ENCODE measurements around the gene RYR3. TPM values are rescaled to one million over a fixed set of nuclear protein-coding genes. Genes with fewer than 3 reads are reported as not detected.

Gene RYR3
- total RNA-seq, 4 donors from 2014 or later = 0.18 to 3.3 (median 2.3) TPM

- no peak for DNase-seq
- TF ChIP-seq POLR2A (IDR thresholded peaks at IDR 0.05) = no peak
- no peak for TF ChIP-seq CTCF (IDR thresholded peaks at IDR 0.05)
- Histone ChIP-seq H3K27ac (no peak overlapping the region), H3K36me3 (no peaks in the 10 kb centered on the region), H3K9me3 (no peaks in the 10 kb centered on the region), H3K4me3 (no peak overlapping the region), H3K4me1 (no peaks in the 10 kb centered on the region), H3K27me3 (no peaks in the 10 kb centered on the region)
Observed at GRCh38 chr15:33680336-33680735, 369.6 kb downstream of the RYR3 start.

GRCh38 chr15:33693166-33693800, 382.5 kb downstream of the RYR3 start:
- Histone ChIP-seq H3K36me3 (no peaks in the 10 kb centered on the region), H3K27me3 (no peaks in the 10 kb centered on the region), H3K27ac (no peak overlapping the region), H3K4me3 (peak overlapping the region in 1 of 4 donors; percentile 6), H3K9me3 (no peaks in the 10 kb centered on the region), H3K4me1 (no peaks in the 10 kb centered on the region)
- TF ChIP-seq CTCF (IDR thresholded peaks at IDR 0.05) (no peak), POLR2A (IDR thresholded peaks at IDR 0.05) (no peak)
- no peak for DNase-seq

GRCh38 chr15:33698126-33698525, 387.4 kb downstream of the RYR3 start:
- no peak for DNase-seq
- TF ChIP-seq POLR2A (IDR thresholded peaks at IDR 0.05) = no peak
- no peak for TF ChIP-seq CTCF (IDR thresholded peaks at IDR 0.05)
- no peaks in the 10 kb centered on the region for H3K27me3 ChIP-seq
- H3K27ac ChIP-seq = no peak overlapping the region
- no peaks in the 10 kb centered on the region for H3K4me1 ChIP-seq
- H3K9me3 ChIP-seq = no peaks in the 10 kb centered on the region
- no peaks in the 10 kb centered on the region for H3K36me3 ChIP-seq
- no peak overlapping the region for H3K4me3 ChIP-seq

GRCh38 chr15:33699145-33699544, 388.4 kb downstream of the RYR3 start:
- no peak for TF ChIP-seq POLR2A (IDR thresholded peaks at IDR 0.05)
- no peak for TF ChIP-seq CTCF (IDR thresholded peaks at IDR 0.05)
- no peaks in the 10 kb centered on the region for H3K36me3 ChIP-seq
- H3K4me3 ChIP-seq = no peak overlapping the region
- no peaks in the 10 kb centered on the region for H3K27me3 ChIP-seq
- no peaks in the 10 kb centered on the region for H3K4me1 ChIP-seq
- H3K27ac ChIP-seq = no peak overlapping the region
- no peaks in the 10 kb centered on the region for H3K9me3 ChIP-seq
- DNase-seq = no peak

- no peak overlapping the region for H3K27ac ChIP-seq
- H3K27me3 ChIP-seq = no peaks in the 10 kb centered on the region
- no peak for TF ChIP-seq POLR2A (IDR thresholded peaks at IDR 0.05)
- no peak for TF ChIP-seq CTCF (IDR thresholded peaks at IDR 0.05)
- H3K4me1 ChIP-seq = no peaks in the 10 kb centered on the region
- no peak for DNase-seq
- no peaks in the 10 kb centered on the region for H3K36me3 ChIP-seq
- H3K4me3 ChIP-seq = no peak overlapping the region
- no peaks in the 10 kb centered on the region for H3K9me3 ChIP-seq
Observed at GRCh38 chr15:33699691-33700447, 389.1 kb downstream of the RYR3 start.
